IMR-90 (cell line): Measurements from ENCODE around the gene SASH1. TPM values are rescaled to one million over a fixed set of nuclear protein-coding genes. Genes with fewer than 3 reads are reported as not detected.

Experiments
- ATAC-seq: fragments of 200-7000 bp; cut with Tn5 transposase; 2 replicates; pipeline ENCODE4 v1.9.1; 2020; ENCODE audit warnings: low read depth, mild to moderate bottlenecking, moderate library complexity
- BruUV-seq: library from RNA; stranded (reverse); fragments of 400-500 nt; replicated peaks from 2 replicates; lab custom pipeline; 2021; lab: Mats Ljungman, UMichigan
- CTCF ChIA-PET: fragments of 300-600 bp; formaldehyde crosslinking; extraction: SDS; loops from one replicate; lab custom pipeline; 2021; ENCODE audit warnings: antibody characterized with exemption; lab: Yijun Ruan, JAX
- POLR2A ChIA-PET: fragments of 300-600 bp; sonication (Branson Sonifier 250); formaldehyde crosslinking; loops from one replicate; lab custom pipeline; 2022; ENCODE audit warnings: antibody characterized with exemption; ENCODE audit not compliant: unreplicated experiment; lab: Charles Lee
- DNase-seq: peaks from one replicate; pipeline ENCODE4 v3.0.0; 2013
- H2AFZ ChIP-seq: replicated peaks from 2 replicates; pipeline ENCODE3; 2013; ENCODE audit warnings: low read length, mild to moderate bottlenecking; ENCODE audit not compliant: poor library complexity
- H2AK5ac ChIP-seq: 2 replicates; pipeline ENCODE4 v1.6.1; 2013; ENCODE audit warnings: low read depth, low read length, inconsistent platforms
- H2AK9ac ChIP-seq: replicated peaks from 2 replicates; pipeline ENCODE3; 2013; ENCODE audit warnings: mild to moderate bottlenecking, low read depth, low read length, moderate library complexity; ENCODE audit not compliant: poor library complexity
- H2BK120ac ChIP-seq: 2 replicates; pipeline ENCODE4 v1.6.1; 2013; ENCODE audit warnings: low read depth, low read length, inconsistent platforms
- H2BK15ac ChIP-seq: 3 replicates; pipeline ENCODE4 v1.6.1; 2013; ENCODE audit warnings: low read depth, low read length, inconsistent platforms
- H2BK20ac ChIP-seq: 2 replicates; pipeline ENCODE4 v1.6.1; 2013; ENCODE audit warnings: low read depth, mild to moderate bottlenecking, inconsistent platforms, low read length, moderate library complexity
- H2BK5ac ChIP-seq: 2 replicates; pipeline ENCODE4 v1.6.1; 2013; ENCODE audit warnings: mild to moderate bottlenecking, low read depth, low read length, inconsistent platforms; ENCODE audit not compliant: poor library complexity, severe bottlenecking
- H3K14ac ChIP-seq: replicated peaks from 2 replicates; pipeline ENCODE4 v1.6.1; 2013; ENCODE audit warnings: low read depth, low read length, inconsistent platforms
- H3K18ac ChIP-seq: 2 replicates; pipeline ENCODE4 v1.6.1; 2013; ENCODE audit warnings: low read depth, low read length, control low read depth
- H3K23ac ChIP-seq: 2 replicates; pipeline ENCODE4 v1.6.1; 2013; ENCODE audit warnings: low read depth, low read length, inconsistent platforms
- H3K27ac ChIP-seq: 2 replicates; pipeline ENCODE4 v1.5.1; 2013; ENCODE audit warnings: mild to moderate bottlenecking, control low read depth, low read length; ENCODE audit not compliant: insufficient read depth
- H3K27me3 ChIP-seq: 2 replicates; pipeline ENCODE4 v1.6.1; 2013; ENCODE audit warnings: low read length; ENCODE audit not compliant: control insufficient read depth, insufficient read depth
- H3K36me3 ChIP-seq: 2 replicates; pipeline ENCODE4 v1.6.1; 2013; ENCODE audit warnings: low read length, mixed read lengths; ENCODE audit not compliant: control insufficient read depth, insufficient read depth
- H3K4ac ChIP-seq: 2 replicates; pipeline ENCODE4 v1.6.1; 2013; ENCODE audit warnings: low read depth, low read length, inconsistent platforms
- H3K4me1 ChIP-seq: 2 replicates; pipeline ENCODE4 v1.6.1; 2013; ENCODE audit warnings: low read length, mixed read lengths; ENCODE audit not compliant: control insufficient read depth, insufficient read depth
- H3K4me2 ChIP-seq: 2 replicates; pipeline ENCODE4 v1.6.1; 2013; ENCODE audit warnings: low read depth, mild to moderate bottlenecking, control low read depth, low read length, moderate library complexity
- H3K4me3 ChIP-seq: 2 replicates; pipeline ENCODE4 v1.5.1; 2013; ENCODE audit warnings: low read depth, mild to moderate bottlenecking, control low read depth, low read length, moderate library complexity; ENCODE audit not compliant: insufficient read depth
- H3K56ac ChIP-seq: 2 replicates; pipeline ENCODE4 v1.6.1; 2013; ENCODE audit warnings: low read length, inconsistent platforms; ENCODE audit not compliant: insufficient read depth; ENCODE audit errors: extremely low read depth
- H3K79me1 ChIP-seq, 2 experiments: 2 replicates each; pipeline ENCODE4 v1.6.1; 2013; ENCODE audit warnings: low read length in 2 of 2, inconsistent platforms in 1 of 2, low read depth in 1 of 2
- H3K9ac ChIP-seq: 2 replicates; pipeline ENCODE4 v1.6.1; 2013; ENCODE audit warnings: low read depth, low read length, control low read depth
- H3K9me1 ChIP-seq: 2 replicates; pipeline ENCODE4 v1.6.1; 2013; ENCODE audit warnings: low read length, inconsistent platforms; ENCODE audit not compliant: insufficient read depth
- H3K9me3 ChIP-seq: 2 replicates; pipeline ENCODE4 v1.6.1; 2013; ENCODE audit warnings: low read length; ENCODE audit not compliant: control insufficient read depth, insufficient read depth
- H4K20me1 ChIP-seq: 2 replicates; pipeline ENCODE4 v1.6.1; 2013; ENCODE audit warnings: low read length, inconsistent platforms; ENCODE audit not compliant: insufficient read depth
- H4K5ac ChIP-seq: 2 replicates; pipeline ENCODE4 v1.6.1; 2013; ENCODE audit warnings: mild to moderate bottlenecking, low read depth, low read length, control low read depth
- H4K8ac ChIP-seq, 2 experiments: 2 replicates each; pipeline ENCODE4 v1.6.1; 2013; ENCODE audit warnings: low read depth in 2 of 2, low read length in 2 of 2, control low read depth in 1 of 2, inconsistent platforms in 1 of 2
- H4K91ac ChIP-seq: 2 replicates; pipeline ENCODE4 v1.6.1; 2013; ENCODE audit warnings: low read depth, low read length, inconsistent platforms; ENCODE audit not compliant: insufficient read depth
- BHLHE40 ChIP-seq: fragments of 150-350 bp; IDR thresholded peaks from 2 replicates; pipeline ENCODE4 v1.6.1; 2016; ENCODE audit warnings: mild to moderate bottlenecking, low read depth, low read length
- CHD1 ChIP-seq: IDR thresholded peaks from 2 replicates; pipeline ENCODE4 v1.6.1; 2012; ENCODE audit warnings: low read depth, low read length, improper control_type of control experiment
- ELK1 ChIP-seq: fragments of 150-350 bp; IDR thresholded peaks from 2 replicates; pipeline ENCODE4 v1.6.1; 2016; ENCODE audit warnings: low read depth, mild to moderate bottlenecking, low read length, moderate library complexity, borderline replicate concordance
- MAFK ChIP-seq: IDR thresholded peaks from 2 replicates; pipeline ENCODE4 v1.6.1; 2012; ENCODE audit warnings: low read depth, low read length, improper control_type of control experiment
- MAZ ChIP-seq: IDR thresholded peaks from 2 replicates; pipeline ENCODE4 v1.6.1; 2012; ENCODE audit warnings: low read depth, mild to moderate bottlenecking, low read length, improper control_type of control experiment, moderate library complexity, borderline replicate concordance
- MXI1 ChIP-seq: IDR thresholded peaks from 2 replicates; pipeline ENCODE4 v1.6.1; 2012; ENCODE audit warnings: low read depth, mild to moderate bottlenecking, low read length, moderate library complexity, borderline replicate concordance
- RCOR1 ChIP-seq: IDR thresholded peaks from 2 replicates; pipeline ENCODE4 v1.6.1; 2012; ENCODE audit warnings: mild to moderate bottlenecking, low read length, improper control_type of control experiment; ENCODE audit not compliant: insufficient replicate concordance
- WGBS, 2 experiments: methylation state at CpG; one replicate each; pipeline versions ENCODE4 v1.1.5 to v1.1.7; 2013; ENCODE audit warnings: missing lambda C conversion rate in 2 of 2; ENCODE audit not compliant: insufficient read length in 1 of 2; ENCODE audit errors: extremely low coverage in 2 of 2; 5-methylcytosine and 5-hydroxymethylcytosine counted together
- dilution Hi-C: fragments of 300-500 bp; cut with HindIII; formaldehyde crosslinking; loops from one replicate; pipeline ENCODE4 v1.14.3; 2018; ENCODE audit warnings: low sequenced_read_pairs; ENCODE audit not compliant: unreplicated experiment
- in situ Hi-C: fragments of 300-500 bp; cut with MboI; formaldehyde crosslinking; loops from 3 replicates; pipeline ENCODE4 v1.14.3; 2019; ENCODE audit warnings: low sequenced_read_pairs, inconsistent platforms, mixed read lengths
- intact Hi-C: fragments of 100-400 bp; cut with micrococcal nuclease; formaldehyde crosslinking; loops from 2 replicates; pipeline ENCODE4 v1.10.0; 2022
- polyA plus RNA-seq, 3 experiments: library from polyadenylated mRNA; depleted of rRNA; stranded (reverse); fragments of >200 nt; gene quantifications; 2 replicates each; pipeline ENCODE4 v1.2.3, GENCODE V29; 2012; ENCODE audit warnings: low replicate concordance in 1 of 3
- total RNA-seq: library from RNA; depleted of rRNA; stranded (reverse); fragments of >200 nt; gene quantifications from 2 replicates; pipeline ENCODE4 v1.2.3, GENCODE V29; 2012

The SASH1 gene
- total and polyA plus RNA-seq, 2 of the 4 experiments (the other 2 are of a cell fraction), result 11.6 to 16.5 TPM

GRCh38 chr6:148534871-148535270 lies 192.2 kb downstream of the SASH1 start:
- in situ Hi-C loops (no loop called here), intact Hi-C loops (no loop called here), dilution Hi-C loops (no loop called here)
- ATAC-seq (no peak), DNase-seq (no peak)
- Histone ChIP-seq H3K56ac (no peak overlapping the region), H3K23ac (no peak overlapping the region), H2BK120ac (no peak overlapping the region), H3K27me3 (no peaks in the 10 kb centered on the region), H2BK5ac (no peak overlapping the region), H3K27ac (no peak overlapping the region; the same call in 1 of the 2 replicates), H4K5ac (no peak overlapping the region), H4K91ac (no peak overlapping the region), H3K9me3 (no peaks in the 10 kb centered on the region), H2AFZ (no peak overlapping the region), H3K36me3 (peaks cover 54% of the 10 kb centered on the region), H4K8ac (no peak overlapping the region), H3K79me1 (peaks cover 35 to 60% of the 10 kb centered on the region in 2 experiments), H3K4ac (0 out of 2 replicates have a peak overlapping the region, but pooled peaks have one; percentile 19), H2BK20ac (no peak overlapping the region), H3K18ac (no peak overlapping the region), H3K9ac (no peak overlapping the region), H3K14ac (no peak overlapping the region), H3K4me1 (peaks cover 28% of the 10 kb centered on the region), H3K4me2 (no peak overlapping the region), H3K9me1 (peaks cover 45% of the 10 kb centered on the region), H4K20me1 (no peaks in the 10 kb centered on the region), H2AK9ac (no peak overlapping the region), H2AK5ac (peak overlapping the region; percentile 33; the same call in 1 of the 2 replicates), H2BK15ac (peak overlapping the region; percentile 3; the same call in 1 of the 3 replicates), H3K4me3 (no peak overlapping the region)
- TF ChIP-seq BHLHE40 (no peak), CHD1 (no peak), MXI1 (no peak), MAZ (no peak), MAFK (no peak), ELK1 (no peak), RCOR1 (no peak)
- WGBS, 2 experiments, result 100% methylated on average over 2 of the region's 6 CpGs; no CpG with 5 or more reads in 1 of the 2 experiments
- CTCF ChIA-PET, result interaction anchor here (1.7 kb wide), 1 partner anchor 8 kb away, joined by 4 read pairs; no protein-coding TSS in a partner anchor
- POLR2A ChIA-PET, result no interaction called here
- no TSS peak for BruUV-seq
